Activated naive CD8-positive, alpha-beta T cell treated with anti-CD3 and anti-CD28 coated beads, Interleukin-2, amount 10 ng/mL, durations not matched to agents 7 days and 5 days (primary cell): Measurements from ENCODE around the gene ATG4A. TPM values are rescaled to one million over a fixed set of nuclear protein-coding genes. Genes with fewer than 3 reads are reported as not detected.

Experiments used
- ATAC-seq: fragments of 150-1000 bp; cut with Tn5 transposase; one replicate; pipeline ENCODE4 v1.10.0; 2021; ENCODE audit warnings: low read depth, moderate library complexity
- POLR2A ChIA-PET: fragments of 350-600 bp; sonication (Branson Sonifier 250); formaldehyde crosslinking; loops from one replicate; lab custom pipeline; 2021; ENCODE audit warnings: antibody characterized with exemption; lab: Charles Lee
- DNase-seq: peaks from one replicate; pipeline ENCODE4 v3.0.0; 2021
- H3K27ac Mint-ChIP-seq: one replicate; pipeline ENCODE4 v1.8.0; 2022; ENCODE audit warnings: mild to moderate bottlenecking, mixed read lengths
- H3K27me3 Mint-ChIP-seq: one replicate; pipeline ENCODE4 v1.8.0; 2022; ENCODE audit warnings: mild to moderate bottlenecking, moderate library complexity, mixed read lengths
- H3K36me3 Mint-ChIP-seq: one replicate; pipeline ENCODE4 v1.8.0; 2021; ENCODE audit warnings: mild to moderate bottlenecking, mixed read lengths
- H3K4me1 Mint-ChIP-seq: one replicate; pipeline ENCODE4 v1.8.0; 2021; ENCODE audit warnings: mixed read lengths
- H3K4me3 Mint-ChIP-seq: one replicate; pipeline ENCODE4 v1.8.0; 2022; ENCODE audit warnings: mild to moderate bottlenecking, moderate library complexity, mixed read lengths
- H3K9me3 Mint-ChIP-seq: one replicate; pipeline ENCODE4 v1.8.0; 2021; ENCODE audit warnings: mixed read lengths
- total RNA-seq, 2 experiments: library from RNA; stranded (reverse); gene quantifications; one replicate each; pipeline ENCODE4 v1.2.3, GENCODE V29; 2021

ATG4A gene
- total RNA-seq, 2 experiments from 2014 or later, result 10.3 to 10.9 TPM

- no peaks in the 10 kb centered on the region for H3K9me3 Mint-ChIP-seq
- H3K4me3 Mint-ChIP-seq, result no peak overlapping the region
- H3K4me1 Mint-ChIP-seq, result no peaks in the 10 kb centered on the region
- DNase-seq (no peak), ATAC-seq (no peak)
- no peak overlapping the region for H3K27ac Mint-ChIP-seq
- POLR2A ChIA-PET, result no interaction called here
- peaks cover 2% of the 10 kb centered on the region for H3K27me3 Mint-ChIP-seq
- H3K36me3 Mint-ChIP-seq, result no peaks in the 10 kb centered on the region
These were observed 71.9 kb downstream of the ATG4A start for GRCh38 chrX:108163333-108164082.

GRCh38 chrX:108165383-108166111 lies 74.0 kb downstream of the ATG4A start:
- H3K27ac Mint-ChIP-seq, result no peak overlapping the region
- H3K9me3 Mint-ChIP-seq, result no peaks in the 10 kb centered on the region
- ATAC-seq (no peak), DNase-seq (no peak)
- no peak overlapping the region for H3K4me3 Mint-ChIP-seq
- H3K36me3 Mint-ChIP-seq, result no peaks in the 10 kb centered on the region
- POLR2A ChIA-PET, result no interaction called here
- H3K4me1 Mint-ChIP-seq, result no peaks in the 10 kb centered on the region
- H3K27me3 Mint-ChIP-seq, result peaks cover 2% of the 10 kb centered on the region

GRCh38 chrX:108167211-108167872 lies 75.8 kb downstream of the ATG4A start:
- POLR2A ChIA-PET, result no interaction called here
- DNase-seq (no peak), ATAC-seq (no peak)
- Mint-ChIP-seq H3K4me3 (no peak overlapping the region), H3K27me3 (peaks cover 3% of the 10 kb centered on the region), H3K36me3 (no peaks in the 10 kb centered on the region), H3K4me1 (no peaks in the 10 kb centered on the region), H3K9me3 (no peaks in the 10 kb centered on the region), H3K27ac (no peak overlapping the region)

GRCh38 chrX:108168961-108169740 lies 77.6 kb downstream of the ATG4A start:
- H3K27ac Mint-ChIP-seq, result no peak overlapping the region

GRCh38 chrX:108169768-108170167 lies 78.2 kb downstream of the ATG4A start:
- Mint-ChIP-seq H3K9me3 (no peaks in the 10 kb centered on the region), H3K27me3 (peaks cover 3% of the 10 kb centered on the region), H3K27ac (no peak overlapping the region), H3K36me3 (no peaks in the 10 kb centered on the region), H3K4me1 (no peaks in the 10 kb centered on the region), H3K4me3 (no peak overlapping the region)
- DNase-seq, result no peak
- ATAC-seq, result no peak
- POLR2A ChIA-PET, result no interaction called here

More at GRCh38 chrX:108168961-108169740, 77.6 kb downstream of the ATG4A start:
- H3K4me1 Mint-ChIP-seq, result no peaks in the 10 kb centered on the region
- POLR2A ChIA-PET, result no interaction called here
- peaks cover 3% of the 10 kb centered on the region for H3K27me3 Mint-ChIP-seq
- no peak for ATAC-seq
- no peak overlapping the region for H3K4me3 Mint-ChIP-seq
- no peaks in the 10 kb centered on the region for H3K36me3 Mint-ChIP-seq
- H3K9me3 Mint-ChIP-seq, result no peaks in the 10 kb centered on the region
- DNase-seq, result no peak

- Mint-ChIP-seq H3K27me3 (peaks cover 3% of the 10 kb centered on the region), H3K36me3 (no peaks in the 10 kb centered on the region), H3K4me3 (no peak overlapping the region), H3K4me1 (no peaks in the 10 kb centered on the region), H3K27ac (no peak overlapping the region), H3K9me3 (no peaks in the 10 kb centered on the region)
- ATAC-seq, result no peak
- DNase-seq, result no peak
- POLR2A ChIA-PET, result no interaction called here
These were observed 80.1 kb downstream of the ATG4A start for GRCh38 chrX:108171671-108172070.

- Mint-ChIP-seq H3K4me3 (no peak overlapping the region), H3K9me3 (no peaks in the 10 kb centered on the region), H3K36me3 (no peaks in the 10 kb centered on the region), H3K27ac (no peak overlapping the region), H3K4me1 (no peaks in the 10 kb centered on the region), H3K27me3 (peaks cover 3% of the 10 kb centered on the region)
- no peak for DNase-seq
- ATAC-seq, result no peak
- POLR2A ChIA-PET, result no interaction called here
These were observed 82.3 kb downstream of the ATG4A start for GRCh38 chrX:108173874-108174273.

- ATAC-seq (no peak), DNase-seq (no peak)
- no peak overlapping the region for H3K27ac Mint-ChIP-seq
- no peak overlapping the region for H3K4me3 Mint-ChIP-seq
- H3K36me3 Mint-ChIP-seq, result no peaks in the 10 kb centered on the region
- no peaks in the 10 kb centered on the region for H3K9me3 Mint-ChIP-seq
- no peaks in the 10 kb centered on the region for H3K4me1 Mint-ChIP-seq
- H3K27me3 Mint-ChIP-seq, result no peaks in the 10 kb centered on the region
- POLR2A ChIA-PET, result no interaction called here
These were observed 86.0 kb downstream of the ATG4A start for GRCh38 chrX:108177351-108178142.

- no peak for DNase-seq
- H3K27me3 Mint-ChIP-seq, result no peaks in the 10 kb centered on the region
- no peak overlapping the region for H3K4me3 Mint-ChIP-seq
- POLR2A ChIA-PET, result no interaction called here
- no peaks in the 10 kb centered on the region for H3K4me1 Mint-ChIP-seq
- no peaks in the 10 kb centered on the region for H3K9me3 Mint-ChIP-seq
- no peaks in the 10 kb centered on the region for H3K36me3 Mint-ChIP-seq
- no peak for ATAC-seq
- H3K27ac Mint-ChIP-seq, result no peak overlapping the region
These were observed 86.5 kb downstream of the ATG4A start for GRCh38 chrX:108178143-108178498.

GRCh38 chrX:108186811-108187210 lies 95.2 kb downstream of the ATG4A start:
- peaks cover 3% of the 10 kb centered on the region for H3K27me3 Mint-ChIP-seq
- H3K36me3 Mint-ChIP-seq, result no peaks in the 10 kb centered on the region
- H3K4me3 Mint-ChIP-seq, result no peak overlapping the region
- no peaks in the 10 kb centered on the region for H3K4me1 Mint-ChIP-seq
- DNase-seq, result no peak
- no peak for ATAC-seq
- POLR2A ChIA-PET, result no interaction called here
- H3K9me3 Mint-ChIP-seq, result no peaks in the 10 kb centered on the region
- no peak overlapping the region for H3K27ac Mint-ChIP-seq

GRCh38 chrX:108198420-108198819 lies 106.8 kb downstream of the ATG4A start:
- no peak for DNase-seq
- POLR2A ChIA-PET, result no interaction called here
- Mint-ChIP-seq H3K4me1 (no peaks in the 10 kb centered on the region), H3K27me3 (peaks cover 6% of the 10 kb centered on the region), H3K9me3 (no peaks in the 10 kb centered on the region), H3K27ac (no peak overlapping the region), H3K4me3 (no peak overlapping the region), H3K36me3 (no peaks in the 10 kb centered on the region)
- ATAC-seq, result no peak

GRCh38 chrX:108199041-108199440 lies 107.5 kb downstream of the ATG4A start:
- Mint-ChIP-seq H3K27ac (no peak overlapping the region), H3K4me3 (no peak overlapping the region), H3K36me3 (no peaks in the 10 kb centered on the region), H3K27me3 (peaks cover 6% of the 10 kb centered on the region), H3K4me1 (no peaks in the 10 kb centered on the region), H3K9me3 (no peaks in the 10 kb centered on the region)
- no peak for DNase-seq
- POLR2A ChIA-PET, result no interaction called here
- ATAC-seq, result no peak

- H3K27me3 Mint-ChIP-seq, result peaks cover 7% of the 10 kb centered on the region
- no peak for DNase-seq
- ATAC-seq, result no peak
- POLR2A ChIA-PET, result no interaction called here
- H3K36me3 Mint-ChIP-seq, result no peaks in the 10 kb centered on the region
- H3K9me3 Mint-ChIP-seq, result no peaks in the 10 kb centered on the region
- no peak overlapping the region for H3K4me3 Mint-ChIP-seq
- H3K4me1 Mint-ChIP-seq, result no peaks in the 10 kb centered on the region
- H3K27ac Mint-ChIP-seq, result no peak overlapping the region
These were observed 108.1 kb downstream of the ATG4A start for GRCh38 chrX:108199691-108200090.
